ENCODE results near the gene PRKN. TPM values are rescaled to one million over a fixed set of nuclear protein-coding genes. Genes with fewer than 3 reads are reported as not detected.

The PRKN gene
- total and polyA plus RNA-seq, 9 donors, result 3.0 to 15.0 (median 9.2) TPM

DNA sequence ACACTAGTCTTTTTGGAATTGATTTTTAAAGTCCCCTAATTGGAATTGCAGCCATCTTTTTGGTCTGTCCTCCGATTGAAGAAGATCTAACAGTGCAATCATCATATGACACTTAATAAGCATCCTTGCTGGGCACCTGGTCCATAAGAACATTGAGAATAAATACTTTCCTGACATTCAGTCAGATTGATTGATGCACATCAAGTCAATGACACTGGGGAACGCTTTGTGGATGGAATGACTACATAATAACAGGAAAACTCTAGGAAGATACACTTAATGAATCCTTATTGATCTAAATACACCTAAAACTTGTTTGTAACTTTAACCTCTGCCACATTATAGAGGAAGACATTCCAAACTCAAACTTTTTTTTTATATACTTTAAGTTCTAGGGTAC lies 255.7 kb downstream of the PRKN start:
- TF ChIP-seq, protein P1, sequence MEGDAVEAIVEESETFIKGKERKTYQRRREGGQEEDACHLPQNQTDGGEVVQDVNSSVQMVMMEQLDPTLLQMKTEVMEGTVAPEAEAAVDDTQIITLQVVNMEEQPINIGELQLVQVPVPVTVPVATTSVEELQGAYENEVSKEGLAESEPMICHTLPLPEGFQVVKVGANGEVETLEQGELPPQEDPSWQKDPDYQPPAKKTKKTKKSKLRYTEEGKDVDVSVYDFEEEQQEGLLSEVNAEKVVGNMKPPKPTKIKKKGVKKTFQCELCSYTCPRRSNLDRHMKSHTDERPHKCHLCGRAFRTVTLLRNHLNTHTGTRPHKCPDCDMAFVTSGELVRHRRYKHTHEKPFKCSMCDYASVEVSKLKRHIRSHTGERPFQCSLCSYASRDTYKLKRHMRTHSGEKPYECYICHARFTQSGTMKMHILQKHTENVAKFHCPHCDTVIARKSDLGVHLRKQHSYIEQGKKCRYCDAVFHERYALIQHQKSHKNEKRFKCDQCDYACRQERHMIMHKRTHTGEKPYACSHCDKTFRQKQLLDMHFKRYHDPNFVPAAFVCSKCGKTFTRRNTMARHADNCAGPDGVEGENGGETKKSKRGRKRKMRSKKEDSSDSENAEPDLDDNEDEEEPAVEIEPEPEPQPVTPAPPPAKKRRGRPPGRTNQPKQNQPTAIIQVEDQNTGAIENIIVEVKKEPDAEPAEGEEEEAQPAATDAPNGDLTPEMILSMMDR (IDR thresholded peaks at IDR 0.05), result no peak
- TF ChIP-seq POLR2A (IDR thresholded peaks at IDR 0.05) (no peak), EP300 (IDR thresholded peaks at IDR 0.05) (no peak)
- no peak overlapping the region for H3K27ac ChIP-seq
- DNase-seq, result no peak
- no peaks in the 10 kb centered on the region for H3K27me3 ChIP-seq
- H3K4me1 ChIP-seq (ENCODE audit: insufficient read depth), result peaks cover 3% of the 10 kb centered on the region
- intact Hi-C loops (cut with DNase I), result no loop called here
- H3K4me3 ChIP-seq, result no peak overlapping the region
- no peaks in the 10 kb centered on the region for H3K36me3 ChIP-seq
- 97 to 98% (median 97%) methylated on average over 2 of the region's 2 CpGs for WGBS, 3 donors
- no peaks in the 10 kb centered on the region for H3K9me3 ChIP-seq

DNA sequence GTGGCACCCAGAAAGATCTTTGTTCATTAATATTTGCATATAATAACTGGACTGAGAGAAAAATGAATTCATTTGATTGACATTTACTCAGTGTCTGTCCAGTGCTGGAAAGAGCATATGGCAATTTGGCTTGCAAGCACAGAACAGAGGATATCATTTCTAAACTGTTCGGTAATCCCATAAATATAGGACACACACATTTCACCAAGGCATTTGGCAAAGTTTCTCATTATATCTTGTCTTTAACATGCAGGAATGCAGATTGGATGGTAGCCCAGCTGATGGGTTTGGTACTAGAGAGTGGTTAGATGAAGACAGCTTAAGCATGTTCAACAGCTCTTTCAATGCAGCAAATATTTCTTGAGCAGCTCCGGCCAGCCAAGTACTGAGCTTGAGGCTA lies 259.2 kb downstream of the PRKN start:
- H3K27ac ChIP-seq, result no peak overlapping the region
- H3K36me3 ChIP-seq, result no peaks in the 10 kb centered on the region
- no peaks in the 10 kb centered on the region for H3K9me3 ChIP-seq
- H3K27me3 ChIP-seq, result no peaks in the 10 kb centered on the region
- H3K4me3 ChIP-seq, result no peak overlapping the region
- WGBS, 3 donors, result 20 to 31% (median 25%) methylated on average over 2 of the region's 2 CpGs
- TF ChIP-seq, protein P1 (IDR thresholded peaks at IDR 0.05), result no peak
- TF ChIP-seq EP300 (IDR thresholded peaks at IDR 0.05) (no peak), POLR2A (IDR thresholded peaks at IDR 0.05) (no peak)
- no peak for DNase-seq
- H3K4me1 ChIP-seq (ENCODE audit: insufficient read depth), result peaks cover 3% of the 10 kb centered on the region
- intact Hi-C loops (cut with DNase I), result no loop called here

DNA sequence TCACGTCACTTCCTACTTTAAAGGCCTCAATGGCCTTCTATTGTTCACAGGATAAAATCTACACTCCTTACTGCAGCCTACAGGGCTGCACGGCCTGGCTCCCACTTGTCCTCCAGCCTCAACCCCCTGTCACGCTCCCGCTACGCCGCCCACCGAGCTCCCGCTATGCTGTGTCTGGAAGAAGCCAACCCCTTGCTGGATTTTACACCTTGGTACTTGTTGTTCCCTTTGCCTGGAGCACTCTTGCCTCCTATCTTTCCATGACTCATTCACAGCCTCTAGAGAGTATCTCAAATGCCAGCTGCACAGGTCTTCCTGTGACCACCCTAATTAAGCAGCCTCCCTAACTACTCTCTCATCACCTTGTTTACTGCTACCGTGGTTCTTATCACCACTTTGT lies 259.9 kb downstream of the PRKN start:
- peaks cover 3% of the 10 kb centered on the region for H3K4me1 ChIP-seq (ENCODE audit: insufficient read depth)
- no peak for TF ChIP-seq POLR2A (IDR thresholded peaks at IDR 0.05)
- TF ChIP-seq EP300 (IDR thresholded peaks at IDR 0.05), result no peak
- TF ChIP-seq, protein P1 (IDR thresholded peaks at IDR 0.05), result no peak
- no peak overlapping the region for H3K27ac ChIP-seq
- no peaks in the 10 kb centered on the region for H3K36me3 ChIP-seq
- WGBS, 3 donors, result 94 to 96% (median 94%) methylated on average over 9 of the region's 9 CpGs
- no peaks in the 10 kb centered on the region for H3K9me3 ChIP-seq
- no peak for DNase-seq
- no peak overlapping the region for H3K4me3 ChIP-seq
- intact Hi-C loops (cut with DNase I), result no loop called here
- H3K27me3 ChIP-seq, result no peaks in the 10 kb centered on the region

DNA sequence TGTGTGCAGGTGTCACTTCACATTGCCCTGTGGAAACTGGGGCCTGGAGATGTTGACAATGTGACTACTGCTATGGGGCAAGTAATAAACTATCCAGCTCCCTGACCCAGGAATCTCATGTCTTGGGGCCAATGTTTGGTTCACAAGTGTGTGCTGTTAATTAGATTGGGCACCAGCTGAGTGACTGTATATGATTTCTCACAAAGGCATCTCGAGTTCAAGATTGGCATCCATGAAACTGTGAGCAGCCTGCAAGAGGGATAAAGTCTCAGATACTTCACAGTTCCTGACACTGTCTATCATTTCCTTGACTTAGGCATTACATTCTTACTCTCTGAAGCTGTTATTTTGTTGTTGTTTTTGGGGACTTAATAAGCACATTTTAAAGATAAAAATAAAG lies 264.0 kb downstream of the PRKN start:
- intact Hi-C loops (cut with DNase I), result no loop called here
- Histone ChIP-seq H3K36me3 (no peaks in the 10 kb centered on the region), H3K4me3 (no peak overlapping the region), H3K4me1 (ENCODE audit: insufficient read depth) (peaks cover 3% of the 10 kb centered on the region), H3K9me3 (no peaks in the 10 kb centered on the region), H3K27me3 (no peaks in the 10 kb centered on the region), H3K27ac (no peak overlapping the region)
- TF ChIP-seq, protein P1 (IDR thresholded peaks at IDR 0.05), result no peak
- TF ChIP-seq EP300 (IDR thresholded peaks at IDR 0.05), result no peak
- no peak for TF ChIP-seq POLR2A (IDR thresholded peaks at IDR 0.05)
- DNase-seq, result no peak
- 61 to 85% (median 65%) methylated on average over 1 of the region's 1 CpG for WGBS, 3 donors

DNA sequence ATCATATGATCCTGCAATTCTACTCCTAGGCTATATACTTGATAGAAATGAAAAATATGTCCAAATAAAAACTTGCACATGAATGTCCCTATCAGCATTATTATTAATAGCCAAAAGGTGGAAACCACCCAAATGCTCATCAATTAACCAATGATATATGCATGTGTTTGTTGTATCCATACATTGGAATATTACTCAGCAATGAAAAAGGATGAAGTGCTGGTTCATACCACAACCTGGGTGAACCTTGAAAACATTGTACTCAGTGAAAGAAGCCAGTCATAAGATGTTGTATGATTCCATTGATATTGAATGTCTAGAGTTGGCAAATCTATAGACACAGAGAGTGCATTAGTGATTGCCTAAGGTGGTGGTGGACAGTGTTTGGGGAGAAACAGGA lies 267.6 kb downstream of the PRKN start:
- Histone ChIP-seq H3K36me3 (no peaks in the 10 kb centered on the region), H3K9me3 (no peaks in the 10 kb centered on the region), H3K4me1 (ENCODE audit: insufficient read depth) (no peaks in the 10 kb centered on the region), H3K27me3 (no peaks in the 10 kb centered on the region), H3K27ac (no peak overlapping the region), H3K4me3 (no peak overlapping the region)
- TF ChIP-seq EP300 (IDR thresholded peaks at IDR 0.05) (no peak), POLR2A (IDR thresholded peaks at IDR 0.05) (no peak)
- TF ChIP-seq, protein P1 (IDR thresholded peaks at IDR 0.05), result no peak
- intact Hi-C loops (cut with DNase I), result no loop called here
- DNase-seq, result no peak
